Gastrocnemius medialis (tissue), 4 donors: Measurements from ENCODE around the gene SPTBN1. TPM values are rescaled to one million over a fixed set of nuclear protein-coding genes. Genes with fewer than 3 reads are reported as not detected.

Experiments used
- ATAC-seq, 2 donors: fragments of 150-250 bp; one replicate each; pipeline ENCODE4 v1.9.1; 2016
- DNase-seq, 2 donors: peaks; one replicate each; pipeline ENCODE4 v3.0.0-alpha.2; 2019
- H3K27ac ChIP-seq, 4 donors: fragments of 200-600 bp; sonication (generic); 1 replicate in 1 of 4; 2 replicates in 3 of 4; pipeline ENCODE4 v1.5.1; 2016 to 2018; ENCODE audit warnings: mild to moderate bottlenecking in 2 of 4, moderate library complexity in 1 of 4
- H3K27me3 ChIP-seq, 3 donors: fragments of 200-600 bp; sonication (generic) in 2 of 3; 1 replicate in 1 of 3; 2 replicates in 2 of 3; pipeline versions ENCODE4 v1.5.1 to v1.6.0; 2016 to 2019; ENCODE audit warnings: mild to moderate bottlenecking in 1 of 3, moderate library complexity in 1 of 3
- H3K36me3 ChIP-seq, 2 donors: fragments of 200-600 bp; sonication (generic) in 1 of 2; one replicate each; pipeline ENCODE4 v1.5.1; 2017 to 2018
- H3K4me1 ChIP-seq, 2 donors: fragments of 200-600 bp; sonication (generic) in 1 of 2; one replicate each; pipeline ENCODE4 v1.5.1; 2016 to 2017; ENCODE audit warnings: mild to moderate bottlenecking in 2 of 2
- H3K4me3 ChIP-seq, 4 donors: fragments of 200-600 bp; sonication (generic) in 3 of 4; 1 replicate in 1 of 4; 2 replicates in 3 of 4; pipeline ENCODE4 v1.5.1; 2016 to 2019; ENCODE audit warnings: mild to moderate bottlenecking in 2 of 4
- H3K9me3 ChIP-seq, 3 donors: fragments of 200-600 bp; sonication (generic) in 2 of 3; 1 replicate in 1 of 3; 2 replicates in 2 of 3; pipeline ENCODE4 v1.5.1; 2016 to 2019
- POLR2A ChIP-seq, 2 donors: fragments of 450-650 bp; IDR thresholded peaks; one replicate each; pipeline ENCODE4 v1.6.1; 2017; ENCODE audit warnings: antibody characterized with exemption in 2 of 2, mild to moderate bottlenecking in 2 of 2, moderate library complexity in 2 of 2
- in situ Hi-C, 4 donors: fragments of 200-750 bp; cut with MboI; loops; one replicate each; pipeline versions ENCODE4 v1.15.0 to v1.8.0; 2017; ENCODE audit warnings: low sequenced_read_pairs in 4 of 4
- intact Hi-C: fragments of 100-400 bp; cut with DNase I; formaldehyde crosslinking; loops from one replicate; pipeline ENCODE4 v1.15.1; 2023; ENCODE audit warnings: low total_unique reads
- total RNA-seq, 4 donors: library from RNA; depleted of rRNA; stranded (reverse); fragments of >200 nt; gene quantifications; one replicate each; pipeline versions ENCODE4 v1.1.0 to v1.2.3, GENCODE V29; 2016
- TF ChIP-seq, protein P1 (sequence below), 5 experiments: fragments of 450-650 bp in 3 of 5; fragments of 200-600 bp in 2 of 5; sonication (generic) in 2 of 5; IDR thresholded peaks in 4 of 5; conservative IDR thresholded peaks in 1 of 5; 1 replicate in 4 of 5; 2 replicates in 1 of 5; pipeline ENCODE4 v1.5.1; 2016 to 2019; ENCODE audit warnings: antibody characterized with exemption in 5 of 5, mild to moderate bottlenecking in 3 of 5, moderate library complexity in 3 of 5

Gene SPTBN1
- total RNA-seq, 4 donors from 2014 or later: 107 to 191 (median 119) TPM

DNA sequence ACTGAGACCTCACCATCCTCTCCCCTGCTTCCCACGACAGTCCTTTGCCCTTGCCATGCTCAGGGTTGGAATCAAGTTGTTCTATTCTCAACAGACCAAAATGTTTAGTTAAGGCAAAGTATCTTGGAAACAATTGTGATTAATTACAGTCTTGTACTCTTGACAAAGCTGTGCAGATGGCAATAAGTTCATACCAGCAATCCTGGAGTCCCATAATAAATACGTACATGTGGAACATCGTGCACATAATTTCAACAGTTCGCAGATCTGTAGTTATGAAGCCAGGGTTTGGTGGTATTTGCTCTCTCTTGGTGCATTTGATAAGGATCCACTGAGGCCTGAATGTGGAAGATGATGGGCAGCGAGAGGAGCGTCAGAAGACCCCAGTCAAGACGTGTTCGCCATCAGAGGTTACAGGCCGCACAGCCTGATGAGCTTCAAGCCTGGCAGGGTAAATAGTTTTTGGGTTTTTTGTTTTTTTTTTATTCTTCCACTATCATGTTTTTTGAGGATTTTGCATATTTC lies 214.4 kb downstream of the SPTBN1 start:
- DNase-seq: no peak
- intact Hi-C loops: no loop called here
- Histone ChIP-seq H3K9me3 (no peaks in the 10 kb centered on the region), H3K36me3 (peaks cover 0 to 46% of the 10 kb centered on the region in 2 donors), H3K27ac (peak overlapping the region; percentile 28 to 81 (median 54)), H3K4me3 (no peak overlapping the region), H3K27me3 (no peaks in the 10 kb centered on the region), H3K4me1 (peaks cover 39 to 58% of the 10 kb centered on the region in 2 donors)
- ATAC-seq: no peak
- no peak for TF ChIP-seq POLR2A (IDR thresholded peaks at IDR 0.05)
- TF ChIP-seq, protein P1, sequence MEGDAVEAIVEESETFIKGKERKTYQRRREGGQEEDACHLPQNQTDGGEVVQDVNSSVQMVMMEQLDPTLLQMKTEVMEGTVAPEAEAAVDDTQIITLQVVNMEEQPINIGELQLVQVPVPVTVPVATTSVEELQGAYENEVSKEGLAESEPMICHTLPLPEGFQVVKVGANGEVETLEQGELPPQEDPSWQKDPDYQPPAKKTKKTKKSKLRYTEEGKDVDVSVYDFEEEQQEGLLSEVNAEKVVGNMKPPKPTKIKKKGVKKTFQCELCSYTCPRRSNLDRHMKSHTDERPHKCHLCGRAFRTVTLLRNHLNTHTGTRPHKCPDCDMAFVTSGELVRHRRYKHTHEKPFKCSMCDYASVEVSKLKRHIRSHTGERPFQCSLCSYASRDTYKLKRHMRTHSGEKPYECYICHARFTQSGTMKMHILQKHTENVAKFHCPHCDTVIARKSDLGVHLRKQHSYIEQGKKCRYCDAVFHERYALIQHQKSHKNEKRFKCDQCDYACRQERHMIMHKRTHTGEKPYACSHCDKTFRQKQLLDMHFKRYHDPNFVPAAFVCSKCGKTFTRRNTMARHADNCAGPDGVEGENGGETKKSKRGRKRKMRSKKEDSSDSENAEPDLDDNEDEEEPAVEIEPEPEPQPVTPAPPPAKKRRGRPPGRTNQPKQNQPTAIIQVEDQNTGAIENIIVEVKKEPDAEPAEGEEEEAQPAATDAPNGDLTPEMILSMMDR (IDR thresholded peaks at IDR 0.05 in 4 of 5, conservative IDR thresholded peaks at IDR 0.05 in 1 of 5): no peak
- in situ Hi-C loops: loop anchor here in 1 of 4 donors (25.0 kb wide), 1 partner anchor 167 kb away; no protein-coding TSS in a partner anchor

DNA sequence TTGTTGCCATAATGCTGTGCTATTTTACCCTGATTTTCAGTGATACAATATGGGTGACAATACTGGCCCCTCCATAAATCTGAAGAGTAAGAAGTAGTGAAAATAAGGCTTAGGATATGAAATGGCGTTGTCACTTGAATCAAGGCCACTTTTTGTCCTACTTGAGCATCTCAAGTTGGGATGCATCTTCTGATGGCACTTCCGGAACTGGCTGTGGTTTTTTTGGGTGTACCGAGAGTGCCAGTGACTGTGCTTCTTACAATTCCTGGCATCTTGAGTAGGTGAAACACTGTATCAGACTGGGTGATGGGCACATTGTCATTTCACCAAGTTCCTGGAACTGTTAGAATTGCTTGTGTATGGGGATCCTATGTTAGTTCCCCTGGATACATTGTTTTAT lies 214.9 kb downstream of the SPTBN1 start:
- Histone ChIP-seq H3K4me1 (peaks cover 34 to 53% of the 10 kb centered on the region in 2 donors), H3K4me3 (no peak overlapping the region), H3K9me3 (no peaks in the 10 kb centered on the region), H3K27me3 (no peaks in the 10 kb centered on the region), H3K27ac (peak overlapping the region in 3 of 4 donors; percentile 52 to 86 (median 81)), H3K36me3 (peaks cover 0 to 42% of the 10 kb centered on the region in 2 donors)
- ATAC-seq (no peak), DNase-seq (no peak)
- in situ Hi-C loops: loop anchor here in 1 of 4 donors (25.0 kb wide), 1 partner anchor 166 kb away; no protein-coding TSS in a partner anchor
- intact Hi-C loops: no loop called here
- TF ChIP-seq, protein P1 (IDR thresholded peaks at IDR 0.05 in 4 of 5, conservative IDR thresholded peaks at IDR 0.05 in 1 of 5): no peak
- no peak for TF ChIP-seq POLR2A (IDR thresholded peaks at IDR 0.05)

DNA sequence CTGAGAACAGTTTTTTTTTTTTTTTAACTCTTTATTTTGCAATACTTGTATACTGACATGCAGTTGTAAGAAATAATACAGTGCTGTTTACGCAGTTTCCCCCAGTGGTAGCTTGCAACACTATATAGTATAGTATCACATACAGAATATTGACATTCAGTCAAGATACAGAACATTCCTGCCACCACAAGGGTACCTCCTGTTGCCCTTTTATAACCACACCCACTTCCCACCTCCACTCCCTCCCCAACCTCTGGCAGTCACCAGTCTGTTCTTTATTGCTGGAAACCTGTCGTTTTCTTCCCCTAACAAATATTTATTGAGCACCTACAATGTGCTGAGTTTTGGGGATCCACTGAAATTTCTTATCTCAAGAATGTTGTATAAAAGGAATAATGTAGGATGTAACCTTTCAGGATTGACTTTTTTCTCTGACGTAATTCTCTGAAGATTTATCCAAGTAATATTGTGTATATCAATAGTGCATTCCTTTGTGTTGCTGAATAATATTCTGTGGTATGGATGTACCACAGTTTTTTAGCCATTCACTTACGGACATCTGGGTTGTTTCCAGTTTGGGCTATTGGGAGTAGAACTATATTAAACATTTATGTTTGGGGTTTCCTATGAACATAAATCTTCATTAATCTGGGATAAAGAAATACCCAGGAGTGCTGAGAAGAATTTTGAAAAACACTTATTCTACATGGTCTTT lies 215.9 kb downstream of the SPTBN1 start:
- H3K36me3 ChIP-seq: peaks cover 0 to 34% of the 10 kb centered on the region in 2 donors
- ATAC-seq (no peak), DNase-seq (no peak)
- no peak for TF ChIP-seq POLR2A (IDR thresholded peaks at IDR 0.05)
- TF ChIP-seq, protein P1 (IDR thresholded peaks at IDR 0.05 in 4 of 5, conservative IDR thresholded peaks at IDR 0.05 in 1 of 5): no peak
- peak overlapping the region; percentile 79 to 86 (median 82) for H3K27ac ChIP-seq
- in situ Hi-C loops: loop anchor here in 1 of 4 donors (25.0 kb wide), 1 partner anchor 165 kb away; no protein-coding TSS in a partner anchor
- no peak overlapping the region for H3K4me3 ChIP-seq
- intact Hi-C loops: no loop called here
- H3K9me3 ChIP-seq: no peaks in the 10 kb centered on the region
- H3K4me1 ChIP-seq: peaks cover 24 to 43% of the 10 kb centered on the region in 2 donors
- no peaks in the 10 kb centered on the region for H3K27me3 ChIP-seq

DNA sequence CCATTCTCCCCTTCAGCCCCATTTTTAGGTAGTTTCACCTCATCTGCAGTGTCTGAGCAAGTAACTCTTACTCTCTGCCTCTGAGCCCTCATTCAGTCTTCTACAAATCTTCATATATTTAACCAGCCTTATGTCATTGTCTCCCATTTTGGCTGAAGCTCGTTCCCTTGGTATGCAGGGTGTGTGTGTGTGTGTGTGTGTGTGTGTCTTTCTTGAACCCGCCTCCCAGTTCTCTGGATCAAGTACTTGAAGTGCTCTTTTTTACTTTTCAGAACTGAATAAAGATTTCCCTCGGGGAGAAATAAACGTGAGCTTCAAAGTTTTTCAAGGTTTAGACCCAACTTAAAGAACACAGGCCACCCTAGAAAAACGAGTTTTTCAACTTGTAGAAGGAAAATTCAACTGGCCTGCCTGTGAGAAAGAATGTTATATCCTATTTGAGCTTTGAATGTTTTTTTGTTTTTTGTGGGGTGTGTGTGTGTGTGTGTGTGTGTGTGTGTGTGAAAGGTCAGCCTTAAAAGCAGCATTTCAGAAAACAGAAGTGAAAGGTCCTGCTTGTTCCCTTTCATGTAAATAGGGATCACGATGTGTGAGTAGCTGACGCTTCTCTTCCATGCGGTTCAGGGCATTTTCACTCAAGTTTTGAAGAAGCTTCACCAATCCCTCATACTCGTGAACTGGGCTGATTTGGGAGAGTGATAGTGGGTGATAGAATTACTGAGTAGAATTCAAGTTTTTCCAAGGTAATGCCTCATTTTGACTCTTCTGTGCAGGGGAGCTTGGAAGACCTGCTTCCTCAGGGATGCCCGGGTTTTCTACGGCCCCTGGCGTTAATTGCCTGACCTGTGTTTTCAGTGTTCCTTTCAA lies 216.7 kb downstream of the SPTBN1 start:
- Histone ChIP-seq H3K36me3 (peaks cover 0 to 26% of the 10 kb centered on the region in 2 donors), H3K4me1 (peaks cover 18 to 35% of the 10 kb centered on the region in 2 donors), H3K9me3 (no peaks in the 10 kb centered on the region), H3K4me3 (peak overlapping the region in 2 of 4 donors; percentile 25 to 39), H3K27me3 (no peaks in the 10 kb centered on the region), H3K27ac (peak overlapping the region; percentile 79 to 86 (median 82))
- no peak for TF ChIP-seq POLR2A (IDR thresholded peaks at IDR 0.05)
- TF ChIP-seq, protein P1 (IDR thresholded peaks at IDR 0.05 in 4 of 5, conservative IDR thresholded peaks at IDR 0.05 in 1 of 5): no peak
- ATAC-seq (peak in 1 of 2 donors; percentile 23), DNase-seq (no peak)
- in situ Hi-C loops (loop anchor here in 1 of 4 donors (25.0 kb wide), 1 partner anchor 164 kb away; no protein-coding TSS in a partner anchor), intact Hi-C loops (no loop called here)
